HAP-1 (cell line): Measurements from ENCODE around the gene KIF26B.
A peak's percentile ranks its signal among the peaks of the same experiment; 100 is the strongest.

Source experiments
- DNase-seq, 2 experiments: peaks; one replicate each; pipeline ENCODE4 v3.0.0-alpha.2; 2016 to 2020; ENCODE audit warnings: low spot score in 2 of 2
- H3K27me3 ChIP-seq: fragments of 250-450 bp; sonication (Bioruptor Pico); 2 replicates; pipeline ENCODE4 v1.5.1; 2020; ENCODE audit warnings: low read depth, mild to moderate bottlenecking, moderate library complexity
- H3K36me3 ChIP-seq: fragments of 250-450 bp; sonication (Bioruptor Pico); replicated peaks from 2 replicates; pipeline ENCODE4 v1.5.1; 2020; ENCODE audit warnings: mild to moderate bottlenecking
- H3K4me1 ChIP-seq: fragments of 250-450 bp; sonication (Bioruptor Pico); 2 replicates; pipeline ENCODE4 v1.5.1; 2020; ENCODE audit warnings: mild to moderate bottlenecking
- H3K4me3 ChIP-seq: fragments of 250-450 bp; sonication (Bioruptor Pico); 2 replicates; pipeline ENCODE4 v1.5.1; 2020; ENCODE audit warnings: mild to moderate bottlenecking, moderate library complexity
- H3K9me3 ChIP-seq: fragments of 250-450 bp; sonication (Bioruptor Pico); 2 replicates; pipeline ENCODE4 v1.5.1; 2020; ENCODE audit warnings: mild to moderate bottlenecking, moderate library complexity
- in situ Hi-C: fragments of 300-500 bp; cut with MboI; formaldehyde crosslinking; loops from 3 replicates; pipeline ENCODE4 v1.14.3; 2020; ENCODE audit warnings: low sequenced_read_pairs, inconsistent platforms, mixed read lengths

Gene KIF26B

GRCh38 chr1:245258271-245258920, 103.6 kb downstream of the KIF26B start:
- no peaks in the 10 kb centered on the region for H3K9me3 ChIP-seq
- in situ Hi-C loops, result no loop called here
- DNase-seq, result no peak
- H3K27me3 ChIP-seq, result 0 out of 2 replicates have a peak, but pooled peaks cover 2% of the 10 kb centered on the region
- H3K4me3 ChIP-seq, result no peak overlapping the region
- peaks cover 3% of the 10 kb centered on the region; the same call in 1 of the 2 replicates for H3K4me1 ChIP-seq
- H3K36me3 ChIP-seq, result no peaks in the 10 kb centered on the region

GRCh38 chr1:245260110-245260882, 105.5 kb downstream of the KIF26B start:
- H3K36me3 ChIP-seq, result no peaks in the 10 kb centered on the region
- H3K4me3 ChIP-seq, result no peak overlapping the region
- in situ Hi-C loops, result no loop called here
- H3K27me3 ChIP-seq, result 0 out of 2 replicates have a peak, but pooled peaks cover 4% of the 10 kb centered on the region
- H3K9me3 ChIP-seq, result no peaks in the 10 kb centered on the region
- DNase-seq, result no peak
- H3K4me1 ChIP-seq, result peaks cover 3% of the 10 kb centered on the region; the same call in 1 of the 2 replicates

GRCh38 chr1:245260883-245261282, 106.1 kb downstream of the KIF26B start:
- no peak for DNase-seq
- Histone ChIP-seq H3K9me3 (no peaks in the 10 kb centered on the region), H3K4me1 (peaks cover 3% of the 10 kb centered on the region; the same call in 1 of the 2 replicates), H3K4me3 (no peak overlapping the region), H3K27me3 (0 out of 2 replicates have a peak, but pooled peaks cover 4% of the 10 kb centered on the region), H3K36me3 (no peaks in the 10 kb centered on the region)
- in situ Hi-C loops, result no loop called here

GRCh38 chr1:245261786-245262185, 107.0 kb downstream of the KIF26B start:
- no peaks in the 10 kb centered on the region for H3K36me3 ChIP-seq
- no peaks in the 10 kb centered on the region for H3K9me3 ChIP-seq
- H3K4me1 ChIP-seq, result peaks cover 2% of the 10 kb centered on the region; the same call in 1 of the 2 replicates
- H3K27me3 ChIP-seq, result 0 out of 2 replicates have a peak, but pooled peaks cover 4% of the 10 kb centered on the region
- no peak for DNase-seq
- no peak overlapping the region for H3K4me3 ChIP-seq
- in situ Hi-C loops, result no loop called here

- H3K27me3 ChIP-seq, result 0 out of 2 replicates have a peak, but pooled peaks cover 4% of the 10 kb centered on the region
- no peak overlapping the region for H3K4me3 ChIP-seq
- no peak for DNase-seq
- no peaks in the 10 kb centered on the region for H3K36me3 ChIP-seq
- no peaks in the 10 kb centered on the region for H3K4me1 ChIP-seq
- in situ Hi-C loops, result no loop called here
- H3K9me3 ChIP-seq, result no peaks in the 10 kb centered on the region
These were observed 108.8 kb downstream of the KIF26B start for GRCh38 chr1:245263529-245264095.

GRCh38 chr1:245264226-245264625, 109.4 kb downstream of the KIF26B start:
- H3K9me3 ChIP-seq, result no peaks in the 10 kb centered on the region
- no peak overlapping the region for H3K4me3 ChIP-seq
- H3K4me1 ChIP-seq, result no peaks in the 10 kb centered on the region
- DNase-seq, result no peak
- H3K27me3 ChIP-seq, result 0 out of 2 replicates have a peak, but pooled peaks cover 4% of the 10 kb centered on the region
- in situ Hi-C loops, result no loop called here
- no peaks in the 10 kb centered on the region for H3K36me3 ChIP-seq

GRCh38 chr1:245266105-245266504, 111.3 kb downstream of the KIF26B start:
- no peak for DNase-seq
- H3K9me3 ChIP-seq, result 0 out of 2 replicates have a peak, but pooled peaks cover 3% of the 10 kb centered on the region
- H3K27me3 ChIP-seq, result 0 out of 2 replicates have a peak, but pooled peaks cover 4% of the 10 kb centered on the region
- H3K4me1 ChIP-seq, result no peaks in the 10 kb centered on the region
- no peak overlapping the region for H3K4me3 ChIP-seq
- no peaks in the 10 kb centered on the region for H3K36me3 ChIP-seq
- in situ Hi-C loops, result no loop called here

- Histone ChIP-seq H3K36me3 (no peaks in the 10 kb centered on the region), H3K9me3 (0 out of 2 replicates have a peak, but pooled peaks cover 3% of the 10 kb centered on the region), H3K4me1 (no peaks in the 10 kb centered on the region), H3K4me3 (no peak overlapping the region), H3K27me3 (no peaks in the 10 kb centered on the region)
- no peak for DNase-seq
- in situ Hi-C loops, result no loop called here
These were observed 115.3 kb downstream of the KIF26B start for GRCh38 chr1:245270063-245270462.

- 0 out of 2 replicates have a peak, but pooled peaks cover 3% of the 10 kb centered on the region for H3K9me3 ChIP-seq
- H3K4me3 ChIP-seq, result no peak overlapping the region
- no peaks in the 10 kb centered on the region for H3K27me3 ChIP-seq
- in situ Hi-C loops, result no loop called here
- no peaks in the 10 kb centered on the region for H3K36me3 ChIP-seq
- no peak for DNase-seq
- no peaks in the 10 kb centered on the region for H3K4me1 ChIP-seq
These were observed 116.2 kb downstream of the KIF26B start for GRCh38 chr1:245270972-245271371.

- Histone ChIP-seq H3K27me3 (no peaks in the 10 kb centered on the region), H3K4me1 (no peaks in the 10 kb centered on the region), H3K9me3 (0 out of 2 replicates have a peak, but pooled peaks cover 3% of the 10 kb centered on the region), H3K4me3 (no peak overlapping the region), H3K36me3 (no peaks in the 10 kb centered on the region)
- no peak for DNase-seq
- in situ Hi-C loops, result no loop called here
These were observed 117.9 kb downstream of the KIF26B start for GRCh38 chr1:245272676-245273075.

- Histone ChIP-seq H3K4me3 (no peak overlapping the region), H3K27me3 (no peaks in the 10 kb centered on the region), H3K36me3 (no peaks in the 10 kb centered on the region), H3K9me3 (no peaks in the 10 kb centered on the region), H3K4me1 (no peaks in the 10 kb centered on the region)
- in situ Hi-C loops, result no loop called here
- no peak for DNase-seq
These were observed 121.7 kb downstream of the KIF26B start for GRCh38 chr1:245276445-245276844.

GRCh38 chr1:245277276-245277675, 122.5 kb downstream of the KIF26B start:
- H3K9me3 ChIP-seq, result no peaks in the 10 kb centered on the region
- no peaks in the 10 kb centered on the region for H3K27me3 ChIP-seq
- no peaks in the 10 kb centered on the region for H3K36me3 ChIP-seq
- H3K4me1 ChIP-seq, result no peaks in the 10 kb centered on the region
- H3K4me3 ChIP-seq, result no peak overlapping the region
- in situ Hi-C loops, result no loop called here
- peak in 1 of 2 experiments; percentile 21 for DNase-seq

GRCh38 chr1:245278846-245279245, 124.1 kb downstream of the KIF26B start:
- DNase-seq, result no peak
- no peaks in the 10 kb centered on the region for H3K36me3 ChIP-seq
- no peak overlapping the region for H3K4me3 ChIP-seq
- H3K4me1 ChIP-seq, result no peaks in the 10 kb centered on the region
- in situ Hi-C loops, result no loop called here
- H3K9me3 ChIP-seq, result no peaks in the 10 kb centered on the region
- H3K27me3 ChIP-seq, result no peaks in the 10 kb centered on the region

GRCh38 chr1:245279346-245279745, 124.6 kb downstream of the KIF26B start:
- H3K4me3 ChIP-seq, result no peak overlapping the region
- in situ Hi-C loops, result no loop called here
- DNase-seq, result no peak
- H3K4me1 ChIP-seq, result no peaks in the 10 kb centered on the region
- no peaks in the 10 kb centered on the region for H3K27me3 ChIP-seq
- H3K36me3 ChIP-seq, result no peaks in the 10 kb centered on the region
- H3K9me3 ChIP-seq, result no peaks in the 10 kb centered on the region
